SK-N-MC (cell line): ENCODE measurements around the gene STK11.

Experiments
- DNase-seq: peaks from one replicate; pipeline ENCODE4 v3.0.0-alpha.2; 2011; ENCODE audit warnings: low read depth, low spot score
- H3K27ac ChIP-seq: fragments of 200-600 bp; sonication (generic); 2 replicates; pipeline ENCODE4 v1.5.1; 2016; ENCODE audit warnings: mixed run types
- H3K36me3 ChIP-seq: fragments of 200-600 bp; sonication (generic); 2 replicates; pipeline ENCODE4 v1.6.1; 2017; ENCODE audit warnings: antibody characterized with exemption, low read length, mixed read lengths; ENCODE audit not compliant: insufficient read depth
- H3K4me3 ChIP-seq: fragments of 200-600 bp; sonication (generic); 2 replicates; pipeline ENCODE4 v1.5.1; 2016
- H3K9ac ChIP-seq: fragments of 200-600 bp; sonication (generic); 2 replicates; pipeline ENCODE4 v1.8.0; 2017; ENCODE audit warnings: mixed run types, mixed read lengths; ENCODE audit not compliant: insufficient read length
- H3K9me3 ChIP-seq: fragments of 200-600 bp; sonication (generic); 2 replicates; pipeline ENCODE4 v1.6.1; 2017; ENCODE audit warnings: low read depth, mild to moderate bottlenecking, antibody characterized with exemption, low read length, moderate library complexity, mixed read lengths
- EZH2 ChIP-seq: fragments of 200-600 bp; sonication (generic); IDR thresholded peaks from one replicate; pipeline ENCODE4 v1.6.1; 2017; ENCODE audit warnings: antibody characterized with exemption
- FOXP2 ChIP-seq: optimal IDR thresholded peaks from 2 replicates; pipeline ENCODE3; 2011; ENCODE audit warnings: mild to moderate bottlenecking, moderate library complexity; ENCODE audit not compliant: insufficient read depth; ENCODE audit errors: extremely low read length, control extremely low read depth
- POLR2AphosphoS5 ChIP-seq: IDR thresholded peaks from 2 replicates; pipeline ENCODE4 v1.6.1; 2012; ENCODE audit warnings: mild to moderate bottlenecking, low read depth, low read length, borderline replicate concordance

Gene STK11

DNA sequence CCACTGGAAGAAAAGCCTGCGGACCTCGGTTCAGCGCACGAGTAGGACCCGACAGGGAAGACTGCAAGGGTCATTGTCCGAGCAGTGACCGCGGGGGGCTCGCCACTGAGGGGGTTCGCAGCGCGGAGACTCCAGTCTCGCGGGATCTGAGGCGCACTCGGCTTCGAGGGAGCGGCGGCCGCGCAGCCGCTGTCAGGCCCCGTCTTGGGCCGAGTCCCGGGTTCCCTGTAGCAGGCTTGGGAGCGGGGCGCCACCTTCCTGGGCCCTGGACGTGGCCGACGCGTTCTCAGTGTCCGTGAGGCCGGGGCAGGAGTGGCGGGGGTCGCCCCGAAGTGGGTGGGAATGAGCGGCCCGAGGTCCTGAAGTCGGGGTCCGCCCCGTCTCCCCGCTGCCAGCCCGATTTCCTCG is 69.3 kb downstream of the STK11 start:
- H3K27ac ChIP-seq, result peak overlapping the region; percentile 98
- DNase-seq, result no peak
- no peaks in the 10 kb centered on the region for H3K9me3 ChIP-seq
- H3K9ac ChIP-seq, result peak overlapping the region; percentile 90
- peak overlapping the region; percentile 93 for H3K4me3 ChIP-seq
- TF ChIP-seq FOXP2 (no peak), POLR2AphosphoS5 (no peak), EZH2 (no peak)
- H3K36me3 ChIP-seq, result peaks cover 51% of the 10 kb centered on the region

DNA sequence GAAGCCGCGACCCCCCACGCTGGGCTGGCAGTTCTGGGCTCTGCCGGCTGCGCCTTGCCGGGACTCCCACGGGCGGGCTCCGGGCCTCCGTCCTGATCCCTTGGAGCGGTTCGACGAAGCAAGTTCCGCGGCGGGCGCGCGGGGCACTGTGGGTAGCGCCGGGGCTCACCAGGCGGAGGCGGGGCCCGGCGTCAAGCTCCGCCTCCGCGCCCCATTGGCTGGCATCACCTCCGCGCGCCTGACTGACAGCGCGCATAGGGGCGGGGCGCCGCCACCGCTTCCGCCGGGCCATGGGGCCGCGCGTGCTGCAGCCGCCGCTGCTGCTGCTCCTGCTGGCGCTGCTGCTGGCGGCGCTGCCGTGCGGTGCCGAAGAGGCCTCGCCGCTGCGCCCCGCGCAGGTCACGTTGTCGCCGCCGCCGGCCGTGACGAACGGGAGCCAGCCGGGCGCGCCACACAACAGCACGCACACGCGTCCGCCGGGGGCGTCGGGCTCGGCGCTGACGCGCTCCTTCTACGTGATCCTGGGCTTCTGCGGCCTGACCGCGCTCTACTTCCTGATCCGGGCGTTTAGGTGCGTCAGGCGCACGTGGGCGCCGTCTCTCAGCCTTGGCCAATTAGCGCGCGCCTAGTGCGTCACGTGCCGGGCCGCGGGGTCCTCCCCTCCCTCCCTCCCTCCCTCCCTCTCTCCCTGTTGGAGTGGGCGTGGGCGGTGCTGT is 69.8 kb downstream of the STK11 start, which contains the start of gene FAM174C:
TSS of gene FAM174C (plus strand) at position 271 of the 716 bp plus-strand sequence. CDS start at position 291, 20 bp downstream.
- Histone ChIP-seq H3K36me3 (peaks cover 46% of the 10 kb centered on the region), H3K9ac (peak within 1 kb of the TSS; percentile 94), H3K27ac (peak within 1 kb of the TSS; percentile 98), H3K9me3 (no peaks in the 10 kb centered on the region), H3K4me3 (peak within 1 kb of the TSS; percentile 93)
- DNase-seq, result peak; percentile 86
- TF ChIP-seq FOXP2 (no peak), EZH2 (no peak), POLR2AphosphoS5 (peak; percentile 82)

DNA sequence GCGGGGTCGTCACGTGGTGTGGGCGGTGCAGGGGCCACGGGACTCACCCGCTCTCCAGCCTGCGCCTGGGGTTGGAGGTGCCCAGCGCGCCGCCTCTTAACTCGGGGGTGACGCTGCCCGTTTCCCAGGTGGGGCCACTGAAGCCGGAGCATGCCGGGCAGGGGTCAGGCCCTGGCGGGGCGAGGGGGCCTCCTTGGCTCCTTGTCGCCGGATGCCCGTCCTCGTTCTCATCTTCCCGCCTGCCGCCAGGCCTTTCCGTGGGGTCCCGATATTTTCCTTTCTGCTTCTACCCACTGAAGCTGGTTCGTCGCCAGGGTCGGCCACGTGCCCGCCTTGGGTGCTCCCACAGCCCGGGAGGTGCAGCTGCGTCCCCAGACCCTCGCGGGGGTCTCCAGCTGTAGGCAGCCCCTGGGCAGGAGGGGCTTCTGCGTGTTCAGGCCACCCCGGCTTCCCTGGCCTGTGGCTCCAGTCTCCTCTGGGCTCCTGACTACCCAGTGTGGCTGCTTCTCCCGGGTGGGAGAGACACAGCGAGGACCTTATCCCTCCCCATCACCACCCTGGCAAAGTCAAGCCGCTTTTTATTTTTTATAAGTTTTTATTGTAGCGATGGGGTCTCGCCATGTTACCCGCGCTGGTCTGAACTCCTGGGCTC is 70.5 kb downstream of the STK11 start:
- TF ChIP-seq FOXP2 (no peak), EZH2 (no peak), POLR2AphosphoS5 (0 out of 2 replicates have a peak, but pooled peaks have one; percentile 45)
- H3K9ac ChIP-seq, result peak overlapping the region; percentile 94
- peak overlapping the region; percentile 73 for H3K27ac ChIP-seq
- H3K4me3 ChIP-seq, result peak overlapping the region; percentile 93
- no peaks in the 10 kb centered on the region for H3K9me3 ChIP-seq
- no peak for DNase-seq
- H3K36me3 ChIP-seq, result peaks cover 40% of the 10 kb centered on the region

DNA sequence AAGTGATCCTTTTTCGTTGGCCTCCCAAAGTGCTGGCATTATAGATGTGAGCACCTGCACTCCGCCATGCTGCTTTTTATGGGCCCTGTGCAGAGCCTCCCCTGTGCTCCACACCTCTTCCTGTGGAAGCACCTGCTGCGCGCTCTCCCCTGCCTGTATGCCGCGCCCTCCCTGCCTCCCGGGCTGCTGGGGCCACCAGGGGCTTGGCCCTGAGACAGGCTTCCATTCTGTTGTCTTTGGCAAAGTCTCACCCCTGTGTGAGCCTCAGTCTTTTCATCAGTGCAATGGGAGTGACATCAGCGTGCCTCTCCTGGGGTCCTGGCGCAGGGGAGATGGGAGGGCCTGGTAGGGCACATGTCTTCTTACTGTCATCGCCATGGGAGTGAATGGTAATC is 71.0 kb downstream of the STK11 start:
- TF ChIP-seq FOXP2, result no peak
- TF ChIP-seq EZH2, result no peak
- no peak for TF ChIP-seq POLR2AphosphoS5
- no peak for DNase-seq
- Histone ChIP-seq H3K9ac (peak overlapping the region; percentile 94), H3K4me3 (peak overlapping the region; percentile 93), H3K27ac (no peak overlapping the region), H3K36me3 (peaks cover 34% of the 10 kb centered on the region), H3K9me3 (no peaks in the 10 kb centered on the region)

DNA sequence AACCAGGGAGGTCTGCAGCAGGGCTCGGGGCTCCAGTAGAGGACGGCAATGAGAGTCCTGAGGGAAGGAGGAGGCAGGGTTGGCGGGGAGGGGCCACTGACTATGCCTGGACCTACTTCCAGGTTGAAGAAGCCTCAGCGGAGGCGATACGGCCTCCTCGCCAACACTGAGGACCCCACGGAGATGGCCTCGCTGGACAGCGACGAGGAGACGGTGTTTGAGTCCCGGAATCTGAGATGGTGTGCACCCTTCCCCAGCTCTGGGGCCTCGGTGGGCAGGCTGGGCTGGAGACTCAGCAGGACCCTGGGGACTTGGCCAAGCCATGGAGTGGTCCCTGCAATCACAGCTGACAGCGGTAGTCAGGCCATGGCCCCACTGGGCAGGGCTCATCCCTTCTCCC is 71.5 kb downstream of the STK11 start:
- no peaks in the 10 kb centered on the region for H3K9me3 ChIP-seq

More for the DNA sequence above, 71.5 kb downstream of the STK11 start:
- peaks cover 30% of the 10 kb centered on the region for H3K36me3 ChIP-seq
- no peak for TF ChIP-seq EZH2
- no peak for TF ChIP-seq FOXP2
- no peak for TF ChIP-seq POLR2AphosphoS5
- no peak overlapping the region for H3K9ac ChIP-seq
- H3K27ac ChIP-seq, result no peak overlapping the region
- H3K4me3 ChIP-seq, result no peak overlapping the region
- DNase-seq, result no peak
